ENCODE measurements around the gene ACTN1.

ACTN1 gene

GRCh38 chr14:68892961-68893360 is 86.1 kb downstream of the ACTN1 start:
- H3K4me3 ChIP-seq (ENCODE audit: low read depth, low read length) = no peak overlapping the region
- no peak for TF ChIP-seq CTCF (IDR thresholded peaks at IDR 0.05; ENCODE audit: low read depth, low read length, missing control alignments)
- DNase-seq (ENCODE audit: low read depth) = no peak

DNA sequence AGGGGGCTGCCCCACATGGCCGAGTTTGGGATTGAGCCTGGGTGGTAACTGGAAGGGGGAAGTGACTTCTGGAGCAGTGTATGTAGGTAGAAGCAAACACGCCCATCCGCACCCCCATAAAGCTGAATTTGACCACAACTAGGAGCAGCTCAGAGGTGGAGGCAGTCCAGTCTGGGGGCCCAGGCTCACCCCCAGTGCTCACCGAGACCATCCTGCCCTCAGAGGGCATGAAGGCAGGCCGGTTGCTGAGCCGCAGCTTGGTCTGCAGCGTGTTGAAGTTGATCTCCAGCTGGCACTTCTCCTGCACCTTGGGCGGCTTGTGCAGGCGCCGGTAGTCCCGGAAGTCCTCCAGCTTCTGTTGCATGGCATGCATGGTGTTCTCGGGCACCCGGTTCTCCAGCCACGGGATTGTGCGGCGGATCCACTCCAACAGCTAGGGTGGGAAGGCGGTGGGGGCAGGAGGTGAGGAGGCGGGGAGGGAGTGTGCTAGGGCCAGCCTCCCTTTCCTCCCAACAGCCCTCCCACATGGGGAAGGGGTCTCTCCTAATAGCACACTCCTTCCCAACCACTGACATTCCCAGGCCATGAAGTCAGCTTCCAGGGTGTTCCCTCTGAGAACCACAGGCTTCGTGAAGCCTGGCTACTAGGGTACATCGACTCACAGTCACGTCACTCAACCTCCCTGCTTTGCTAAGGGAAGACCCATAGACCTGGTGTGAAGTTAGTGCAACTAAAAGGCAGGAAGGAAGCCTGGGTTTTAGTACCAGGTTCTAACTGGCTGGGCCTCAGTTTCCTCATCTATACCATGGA is 87.0 kb downstream of the ACTN1 start:
- no peak for TF ChIP-seq CTCF (IDR thresholded peaks at IDR 0.05; ENCODE audit: low read depth, low read length, missing control alignments)
- DNase-seq (ENCODE audit: low read depth) = no peak
- no peak overlapping the region for H3K4me3 ChIP-seq (ENCODE audit: low read depth, low read length)

DNA sequence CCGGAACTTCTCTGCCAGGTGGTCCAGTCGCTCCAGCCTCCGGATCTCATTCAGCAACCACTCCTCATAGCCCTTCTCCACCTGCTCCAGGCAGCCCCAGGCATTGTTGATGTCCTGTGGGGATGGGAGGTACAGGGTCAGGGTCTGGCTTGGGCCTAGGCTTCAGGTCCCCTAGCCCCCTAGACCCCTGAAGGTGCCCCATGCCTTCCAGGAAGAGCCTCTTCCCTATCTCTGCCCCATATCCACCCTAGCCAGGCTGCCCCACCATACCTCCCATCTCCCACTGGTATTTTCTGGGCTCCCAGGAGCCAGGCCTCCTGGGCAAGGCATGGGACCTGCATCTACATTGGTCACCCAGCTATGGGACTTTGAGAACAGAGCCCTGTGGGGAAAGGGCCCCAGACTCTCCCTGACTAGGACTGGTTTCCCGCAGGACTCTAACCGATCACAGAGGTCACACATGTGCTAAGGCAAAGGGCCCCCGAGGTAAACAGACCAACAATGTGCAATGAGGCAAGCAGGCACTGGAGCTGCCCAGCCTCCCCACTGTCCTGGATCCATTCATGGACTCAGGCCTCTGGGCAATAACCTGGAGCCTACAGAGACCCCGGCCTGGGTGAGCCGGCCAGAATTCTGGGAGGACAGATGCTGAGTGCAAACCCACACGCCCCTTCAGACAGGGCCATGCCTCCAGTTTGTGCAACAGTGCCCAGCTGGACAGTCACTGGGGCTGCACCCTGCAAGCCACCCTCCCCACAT is 88.8 kb downstream of the ACTN1 start:
- no peak for TF ChIP-seq CTCF (IDR thresholded peaks at IDR 0.05; ENCODE audit: low read depth, low read length, missing control alignments)
- DNase-seq (ENCODE audit: low read depth) = no peak
- H3K4me3 ChIP-seq (ENCODE audit: low read depth, low read length) = no peak overlapping the region

- no peak overlapping the region for H3K4me3 ChIP-seq (ENCODE audit: low read depth, low read length)
These were observed 90.2 kb downstream of the ACTN1 start for GRCh38 chr14:68888883-68889282.

GRCh38 chr14:68888025-68888850 is 90.9 kb downstream of the ACTN1 start:
- H3K4me3 ChIP-seq (ENCODE audit: low read depth, low read length) = no peak overlapping the region
- no peak for TF ChIP-seq CTCF (IDR thresholded peaks at IDR 0.05; ENCODE audit: low read depth, low read length, missing control alignments)
- no peak for DNase-seq (ENCODE audit: low read depth)

More at GRCh38 chr14:68888883-68889282, 90.2 kb downstream of the ACTN1 start:
- no peak for DNase-seq (ENCODE audit: low read depth)
- TF ChIP-seq CTCF (IDR thresholded peaks at IDR 0.05; ENCODE audit: low read depth, low read length, missing control alignments) = no peak

- no peak overlapping the region for H3K4me3 ChIP-seq (ENCODE audit: low read depth, low read length)
- DNase-seq (ENCODE audit: low read depth) = no peak
- TF ChIP-seq CTCF (IDR thresholded peaks at IDR 0.05; ENCODE audit: low read depth, low read length, missing control alignments) = no peak
These were observed 93.0 kb downstream of the ACTN1 start for GRCh38 chr14:68886109-68886434.

Data from GM12864 (cell line).